GM21360 (cell line): ENCODE data around the gene KCNJ11.
A peak's percentile ranks its signal among the peaks of the same experiment; 100 is the strongest.
"Not testable (repeated sequence)": the region's sequence is repeated elsewhere in the genome, so short reads cannot be mapped to it uniquely, and the experiment has no call there.

ENCODE experiments used
- ATAC-seq: cut with Tn5 transposase; IDR thresholded peaks from one replicate; pipeline ENCODE4 v1.9.1; 2021; ENCODE audit warnings: mild to moderate bottlenecking, moderate library complexity; ENCODE audit not compliant: unreplicated experiment

Gene KCNJ11

GRCh38 chr11:17388609-17389210 lies at the start of gene KCNJ11:
TSS of gene KCNJ11 (minus strand) at chr11:17388659. CDS start at chr11:17388091, 568 bp downstream.
- ATAC-seq: peak; percentile 34

DNA sequence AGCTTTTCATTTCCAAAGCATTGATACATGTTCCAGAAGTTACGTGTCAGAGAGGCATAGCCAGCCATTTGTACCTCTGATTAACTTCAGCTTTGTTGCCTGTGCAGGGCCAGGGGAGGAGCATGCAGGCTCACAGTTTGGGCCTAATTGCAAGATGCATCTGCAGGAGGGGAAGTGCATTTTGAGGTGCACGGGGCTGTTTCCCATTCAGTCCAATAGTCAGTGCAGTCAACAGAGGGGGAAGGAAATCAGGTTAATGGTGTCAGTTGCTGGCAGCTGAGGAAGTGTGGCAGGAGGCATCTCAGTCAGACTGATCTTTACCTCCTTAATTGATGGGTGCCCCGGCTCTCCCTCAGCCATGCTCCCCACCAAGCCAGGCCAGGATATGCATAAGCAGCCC lies 48.9 kb upstream of the KCNJ11 start:
- ATAC-seq: no peak

DNA sequence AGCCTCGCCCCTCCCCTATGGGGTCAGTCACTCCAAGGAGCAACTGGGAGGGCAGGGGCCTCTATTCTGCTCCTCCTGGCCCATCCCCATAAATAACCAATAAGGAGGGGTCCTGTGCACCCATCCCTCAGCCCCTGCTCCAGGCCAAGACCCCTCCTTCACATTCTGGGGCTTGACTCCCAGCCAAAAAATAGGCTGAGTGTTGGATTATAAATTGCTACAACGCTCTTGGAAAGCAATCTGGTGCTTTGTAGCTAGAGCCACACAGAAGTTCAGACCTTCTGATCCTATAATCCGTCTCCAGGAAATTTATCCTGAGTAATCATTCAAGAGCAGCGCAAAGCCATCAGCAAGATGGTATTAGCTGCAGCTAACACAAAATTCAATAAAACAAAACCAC lies 45.6 kb upstream of the KCNJ11 start:
- ATAC-seq: no peak

DNA sequence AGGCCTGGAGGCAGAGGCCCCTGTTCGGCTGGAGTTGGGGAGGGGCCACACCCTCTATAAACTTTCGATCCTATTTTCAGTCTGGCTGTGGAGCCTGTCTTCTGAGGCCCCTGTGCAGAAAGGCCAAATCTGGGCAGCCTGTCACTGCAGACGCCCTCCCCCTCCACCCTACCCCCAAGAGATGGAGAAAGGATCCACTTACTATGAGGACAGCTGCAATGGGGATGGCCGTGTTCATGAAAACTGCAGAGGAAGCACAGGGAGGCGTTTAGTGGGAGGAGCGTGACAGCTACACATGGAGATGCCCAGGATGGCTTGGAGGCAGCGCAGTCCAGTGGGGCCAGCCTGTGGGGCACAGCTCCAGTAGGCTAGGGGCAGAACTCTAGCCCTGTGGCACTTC lies 43.5 kb upstream of the KCNJ11 start:
- ATAC-seq: no peak

DNA sequence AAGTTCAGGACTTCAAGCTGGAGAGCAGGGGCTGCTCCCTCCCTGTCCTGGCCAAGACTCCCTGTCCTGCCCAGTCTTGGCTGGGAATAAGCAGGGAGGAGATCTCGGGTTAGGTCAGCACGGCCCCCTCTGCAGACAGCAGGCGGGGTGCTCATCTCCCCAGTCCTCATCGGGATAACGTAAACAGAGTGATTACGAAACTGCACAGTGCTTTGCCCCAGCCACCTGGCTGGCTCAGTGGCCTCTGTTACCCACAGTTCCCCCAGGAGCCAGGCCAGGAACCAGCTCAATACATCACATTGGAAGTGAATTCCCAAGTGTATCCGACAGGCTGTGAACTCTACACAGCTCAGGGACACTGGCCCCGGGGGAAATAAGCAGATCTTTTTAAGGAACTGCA lies 42.7 kb upstream of the KCNJ11 start:
- ATAC-seq: no peak

GRCh38 chr11:17430616-17431015 lies 42.2 kb upstream of the KCNJ11 start:
- no peak for ATAC-seq

DNA sequence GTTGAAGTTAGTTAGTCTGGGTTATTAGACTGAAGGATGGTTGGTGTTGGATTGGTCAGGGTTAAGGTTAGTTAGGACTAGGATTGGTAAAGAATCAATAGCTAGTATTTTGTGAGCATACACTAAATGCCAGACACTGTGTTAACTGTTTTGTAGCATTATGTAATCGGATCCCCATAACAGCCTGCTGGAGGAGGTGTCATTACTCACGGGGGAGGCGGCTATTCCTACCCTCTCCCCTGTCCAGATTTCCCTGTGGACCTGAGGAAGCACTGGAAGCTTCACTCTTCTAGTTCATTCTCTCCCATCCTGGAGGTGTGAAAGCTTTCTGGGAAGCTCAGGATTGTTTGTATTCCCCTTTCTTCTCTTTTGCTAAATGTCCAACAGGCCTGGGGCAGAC lies 40.5 kb upstream of the KCNJ11 start:
- no peak for ATAC-seq

- no peak for ATAC-seq
Measured at GRCh38 chr11:17428261-17428660, 39.8 kb upstream of the KCNJ11 start.

DNA sequence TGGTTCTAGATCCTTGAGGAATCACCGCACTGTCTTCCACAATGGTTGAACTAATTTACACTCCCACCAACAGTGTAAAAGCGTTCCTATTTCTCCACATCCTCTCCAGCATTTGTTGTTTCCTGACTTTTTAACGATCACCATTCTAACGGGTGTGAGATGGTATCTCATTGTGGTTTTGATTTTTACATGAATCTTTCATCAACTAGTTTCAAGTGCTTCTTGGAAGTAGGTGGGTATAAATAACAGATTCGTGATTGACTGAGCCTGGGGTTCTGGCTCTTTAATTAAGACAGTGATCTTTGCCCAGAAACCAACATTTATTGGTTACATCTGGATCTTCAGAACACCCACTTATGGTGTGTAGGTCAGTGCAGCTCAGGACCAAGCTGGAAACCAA lies 37.8 kb upstream of the KCNJ11 start:
- not testable (repeated sequence) for ATAC-seq

DNA sequence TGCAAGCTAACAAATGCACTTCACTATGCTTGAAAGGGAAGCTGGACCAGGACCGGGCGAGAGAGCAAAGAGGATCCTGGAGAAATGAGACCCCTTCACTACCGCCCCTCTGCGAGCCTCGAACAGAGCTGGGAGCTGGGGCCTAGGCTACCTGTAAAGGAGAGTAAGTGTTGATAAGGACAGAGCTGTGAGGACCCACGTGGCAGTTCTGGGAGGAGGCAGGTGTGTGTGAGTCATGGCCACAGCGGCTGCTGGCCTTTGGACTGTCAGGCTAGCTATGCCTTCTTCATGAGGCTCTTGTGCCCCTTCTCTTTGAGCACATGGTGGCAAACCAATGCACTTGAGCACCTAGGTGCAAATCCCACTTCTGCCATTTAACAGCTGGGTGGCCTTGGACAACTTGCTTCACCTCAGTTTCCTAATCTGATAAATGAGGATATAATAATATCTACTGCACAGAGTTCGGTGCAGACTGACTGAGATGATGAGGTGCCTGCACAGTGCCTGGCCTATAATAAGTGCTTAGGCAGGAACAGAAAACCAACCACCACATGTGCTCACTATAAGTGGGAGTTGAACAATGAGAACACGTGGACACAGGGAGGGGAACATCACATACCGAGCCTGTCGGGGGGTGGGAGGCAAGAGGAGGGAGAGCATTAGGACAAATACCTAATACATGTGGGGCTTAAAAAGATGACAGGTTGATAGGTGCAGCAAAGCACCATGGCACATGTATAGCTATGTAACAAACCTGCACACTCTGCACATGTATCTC lies 35.3 kb upstream of the KCNJ11 start:
- ATAC-seq: no peak

GRCh38 chr11:17421781-17422180 lies 33.3 kb upstream of the KCNJ11 start:
- no peak for ATAC-seq

DNA sequence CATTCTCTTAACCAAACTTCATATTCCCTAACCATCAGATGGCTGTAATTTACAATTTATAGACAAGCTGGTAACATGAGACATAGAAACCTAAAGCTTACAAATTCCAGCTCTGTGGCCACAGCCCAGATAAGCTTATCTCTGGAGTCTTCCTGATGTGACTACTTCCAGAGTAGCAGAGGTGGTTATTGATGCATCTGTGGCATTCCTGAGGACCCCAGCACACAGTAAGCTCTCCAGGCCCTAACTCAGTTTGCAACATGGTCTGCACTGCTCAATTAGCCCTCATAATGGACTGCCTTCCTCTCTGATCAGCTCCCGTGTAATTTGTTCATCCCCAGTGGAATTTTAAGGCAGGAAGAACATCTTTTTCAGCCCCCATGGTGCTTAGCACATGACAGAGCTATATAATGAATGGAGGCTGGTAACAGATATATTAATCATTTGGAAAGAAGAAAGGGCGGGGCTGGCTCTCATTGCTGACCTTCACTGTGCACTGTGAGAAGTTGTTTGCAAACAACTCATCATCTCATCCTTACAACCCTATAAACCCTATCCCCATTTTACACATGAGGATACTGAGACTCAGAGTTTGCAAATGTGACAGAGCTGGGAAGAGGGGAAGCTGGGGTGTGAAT lies 30.1 kb upstream of the KCNJ11 start:
- ATAC-seq: no peak

DNA sequence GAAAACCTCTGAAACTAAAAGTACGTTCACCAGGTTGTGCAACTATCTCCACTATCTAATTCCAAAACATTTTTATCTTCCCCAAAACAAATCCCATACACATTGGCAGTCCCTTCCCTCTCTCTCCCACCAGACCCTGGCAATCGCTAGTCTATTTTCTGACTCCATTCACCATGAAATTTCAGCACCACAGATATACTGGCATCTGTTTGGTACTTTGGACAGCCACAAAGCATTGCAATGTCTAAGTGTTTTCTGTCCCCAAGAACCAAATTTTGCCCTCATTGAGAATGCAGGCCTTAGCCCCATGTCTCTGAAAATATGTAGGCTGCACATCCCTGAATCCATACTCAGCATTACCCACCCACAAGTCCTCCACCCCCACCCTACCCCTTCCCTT lies 28.0 kb upstream of the KCNJ11 start:
- ATAC-seq: no peak

- ATAC-seq: no peak
Measured at GRCh38 chr11:17415523-17416104, 27.2 kb upstream of the KCNJ11 start.

DNA sequence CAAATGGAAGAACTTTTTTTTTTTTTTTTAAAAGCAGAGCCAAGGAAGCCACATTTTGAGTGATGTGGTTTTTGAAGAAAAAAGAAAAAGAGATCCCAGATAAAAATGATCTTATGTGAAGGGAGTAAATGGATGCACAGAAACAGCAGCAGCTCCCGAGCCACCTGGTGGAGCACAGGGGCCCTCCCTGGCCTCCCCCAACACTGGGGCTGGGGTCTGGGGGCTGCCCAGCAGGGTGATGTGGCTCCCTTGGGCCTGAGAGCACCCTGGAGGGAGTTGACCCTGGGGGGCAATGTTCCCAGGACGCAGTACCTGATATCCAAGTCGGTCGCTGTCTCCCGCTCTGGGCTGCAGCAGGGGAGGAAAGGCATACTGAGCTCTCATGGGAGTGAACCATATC lies 26.5 kb upstream of the KCNJ11 start:
- ATAC-seq: no peak

DNA sequence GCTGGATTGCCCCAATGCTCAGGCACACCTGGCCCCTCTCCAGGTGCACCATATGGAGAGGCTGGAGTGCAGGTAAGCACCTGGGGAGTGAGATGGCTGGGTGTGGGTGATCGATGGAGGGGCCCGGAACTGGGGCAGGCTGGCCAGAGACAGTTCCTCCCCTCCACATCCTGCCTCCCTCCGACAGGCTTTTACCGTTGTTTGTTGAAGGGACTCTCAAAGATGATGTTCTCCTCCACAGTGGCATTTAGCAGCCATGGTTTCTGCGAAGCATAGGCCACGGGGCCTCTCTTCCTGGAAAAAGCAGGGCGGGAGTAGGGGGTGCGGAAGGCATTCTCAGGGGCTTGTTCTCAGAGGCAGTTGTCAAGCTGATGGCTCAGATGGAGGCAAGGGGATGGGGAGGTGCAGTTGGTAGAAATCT lies 25.9 kb upstream of the KCNJ11 start:
- ATAC-seq: no peak

GRCh38 chr11:17413414-17414316 lies 25.2 kb upstream of the KCNJ11 start:
- ATAC-seq: no peak

DNA sequence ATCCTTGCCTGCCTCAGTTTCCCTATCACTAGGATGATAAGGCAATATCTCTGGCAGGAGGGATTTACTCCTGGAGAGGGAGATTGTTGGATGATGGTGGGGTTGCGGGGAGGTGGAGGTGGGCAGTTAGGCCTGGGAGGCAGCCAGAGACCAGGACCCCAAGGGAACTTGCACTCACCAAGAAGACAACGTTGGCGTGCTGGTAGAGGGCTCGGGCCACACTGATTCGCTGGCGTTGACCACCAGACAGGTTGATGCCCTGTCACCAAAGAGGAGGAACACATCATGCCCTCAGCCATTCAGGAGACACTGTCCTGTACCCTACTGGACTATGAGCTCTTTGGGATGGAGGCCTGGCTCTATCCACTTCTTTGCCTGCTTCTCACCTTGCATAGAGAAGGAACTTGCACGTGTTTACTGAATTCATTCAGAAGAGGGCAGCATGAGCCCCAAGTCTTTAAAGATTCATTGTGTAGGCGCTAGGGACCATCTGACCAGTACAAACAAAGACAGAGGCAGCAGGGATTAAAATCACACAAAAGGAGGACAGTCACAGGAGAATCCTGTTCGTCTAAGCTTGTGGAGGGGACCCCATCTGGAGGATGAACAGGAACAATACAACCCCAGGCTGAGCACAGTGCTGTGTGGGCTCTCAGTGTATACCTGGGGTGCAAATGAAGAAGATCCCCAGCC lies 24.2 kb upstream of the KCNJ11 start:
- ATAC-seq: no peak

DNA sequence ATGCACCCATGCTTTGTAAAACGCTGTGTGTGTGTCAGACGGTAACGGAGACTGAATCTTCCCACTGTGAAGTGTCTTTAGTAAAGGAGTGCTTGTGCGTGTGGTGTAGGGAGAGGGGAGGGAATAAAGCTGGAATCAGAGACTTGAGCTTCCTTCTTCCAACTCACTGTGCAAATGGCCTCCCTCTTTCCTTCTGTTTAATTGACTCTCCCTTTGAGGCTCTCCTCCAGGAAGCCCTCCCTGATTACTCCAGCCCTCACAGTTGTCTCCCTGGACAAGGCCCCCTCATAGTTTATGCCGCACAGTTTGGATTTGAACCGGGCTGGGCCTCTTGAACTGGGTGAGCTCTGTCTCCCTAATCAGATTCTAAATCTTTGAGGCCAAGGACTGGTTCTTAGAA lies 23.0 kb upstream of the KCNJ11 start:
- no peak for ATAC-seq
